ENCODE data around the gene NEK3. TPM values are rescaled to one million over a fixed set of nuclear protein-coding genes. Genes with fewer than 3 reads are reported as not detected.

The NEK3 gene
- total and polyA plus RNA-seq, 4 donors: 6.0 to 30.9 (median 19.9) TPM

- no peak for TF ChIP-seq CTCF (IDR thresholded peaks at IDR 0.05; ENCODE audit: control extremely low read depth, extremely low read depth)
- Histone ChIP-seq H3K36me3 (ENCODE audit: control insufficient read depth in 4 of 4, insufficient read depth in 4 of 4, low read length in 4 of 4) (peaks cover 2 to 15% (median 7%) of the 10 kb centered on the region in 4 donors), H3K4me1 (ENCODE audit: control insufficient read depth in 5 of 5, insufficient read depth in 5 of 5, low read length in 5 of 5) (peaks cover 0 to 19% (median 4%) of the 10 kb centered on the region in 5 donors), H3K27me3 (ENCODE audit: control insufficient read depth in 3 of 3, insufficient read depth in 3 of 3, low read length in 2 of 3) (no peaks in the 10 kb centered on the region), H3K9me3 (ENCODE audit: control insufficient read depth in 4 of 4, insufficient read depth in 3 of 4, low read length in 3 of 4) (no peaks in the 10 kb centered on the region), H3K9ac (ENCODE audit: insufficient read depth in 1 of 2, low read length in 2 of 2) (no peak overlapping the region), H3K27ac (ENCODE audit: low read depth in 1 of 2, low read length in 1 of 2) (no peak overlapping the region), H3K4me3 (no peak overlapping the region)
- 53 to 67% methylated on average over 6 of the region's 6 CpGs for WGBS, 2 donors
- no peak for DNase-seq
- no peak for ATAC-seq (ENCODE audit: insufficient read depth, low FRiP score)
Observed at GRCh38 chr13:52127378-52127777, 32.0 kb downstream of the NEK3 start.

- no peak for TF ChIP-seq CTCF (IDR thresholded peaks at IDR 0.05; ENCODE audit: control extremely low read depth, extremely low read depth)
- DNase-seq (no peak), ATAC-seq (ENCODE audit: insufficient read depth, low FRiP score) (no peak)
- Histone ChIP-seq H3K27me3 (ENCODE audit: control insufficient read depth in 3 of 3, insufficient read depth in 3 of 3, low read length in 2 of 3) (no peaks in the 10 kb centered on the region), H3K36me3 (ENCODE audit: control insufficient read depth in 4 of 4, insufficient read depth in 4 of 4, low read length in 4 of 4) (no peaks in the 10 kb centered on the region), H3K4me1 (ENCODE audit: control insufficient read depth in 5 of 5, insufficient read depth in 5 of 5, low read length in 5 of 5) (peaks cover 0 to 19% (median 4%) of the 10 kb centered on the region in 5 donors), H3K9me3 (ENCODE audit: control insufficient read depth in 4 of 4, insufficient read depth in 3 of 4, low read length in 3 of 4) (no peaks in the 10 kb centered on the region), H3K9ac (ENCODE audit: insufficient read depth in 1 of 2, low read length in 2 of 2) (no peak overlapping the region), H3K27ac (ENCODE audit: low read depth in 1 of 2, low read length in 1 of 2) (no peak overlapping the region), H3K4me3 (no peak overlapping the region)
- WGBS, 2 donors: 93 to 95% methylated on average over 3 of the region's 3 CpGs
Observed at GRCh38 chr13:52125547-52125946, 33.9 kb downstream of the NEK3 start.

GRCh38 chr13:52118595-52118994 is 40.8 kb downstream of the NEK3 start:
- no peak for DNase-seq
- Histone ChIP-seq H3K4me3 (no peak overlapping the region), H3K27me3 (ENCODE audit: control insufficient read depth in 3 of 3, insufficient read depth in 3 of 3, low read length in 2 of 3) (no peaks in the 10 kb centered on the region), H3K9me3 (ENCODE audit: control insufficient read depth in 4 of 4, insufficient read depth in 3 of 4, low read length in 3 of 4) (no peaks in the 10 kb centered on the region), H3K36me3 (ENCODE audit: control insufficient read depth in 4 of 4, insufficient read depth in 4 of 4, low read length in 4 of 4) (no peaks in the 10 kb centered on the region), H3K27ac (ENCODE audit: low read depth in 1 of 2, low read length in 1 of 2) (no peak overlapping the region), H3K9ac (ENCODE audit: insufficient read depth in 1 of 2, low read length in 2 of 2) (no peak overlapping the region), H3K4me1 (ENCODE audit: control insufficient read depth in 5 of 5, insufficient read depth in 5 of 5, low read length in 5 of 5) (no peaks in the 10 kb centered on the region)
- TF ChIP-seq CTCF (IDR thresholded peaks at IDR 0.05; ENCODE audit: control extremely low read depth, extremely low read depth): no peak
- WGBS, 2 donors: 51 to 61% methylated on average over 3 of the region's 3 CpGs
- ATAC-seq (ENCODE audit: insufficient read depth, low FRiP score): no peak

GRCh38 chr13:52118095-52118494 is 41.3 kb downstream of the NEK3 start:
- Histone ChIP-seq H3K27ac (ENCODE audit: low read depth in 1 of 2, low read length in 1 of 2) (no peak overlapping the region), H3K4me3 (no peak overlapping the region), H3K9me3 (ENCODE audit: control insufficient read depth in 4 of 4, insufficient read depth in 3 of 4, low read length in 3 of 4) (no peaks in the 10 kb centered on the region), H3K4me1 (ENCODE audit: control insufficient read depth in 5 of 5, insufficient read depth in 5 of 5, low read length in 5 of 5) (peaks cover 0 to under 1% (median 0%) of the 10 kb centered on the region in 5 donors), H3K27me3 (ENCODE audit: control insufficient read depth in 3 of 3, insufficient read depth in 3 of 3, low read length in 2 of 3) (no peaks in the 10 kb centered on the region), H3K9ac (ENCODE audit: insufficient read depth in 1 of 2, low read length in 2 of 2) (no peak overlapping the region), H3K36me3 (ENCODE audit: control insufficient read depth in 4 of 4, insufficient read depth in 4 of 4, low read length in 4 of 4) (no peaks in the 10 kb centered on the region)
- WGBS, 2 donors: 84 to 87% methylated on average over 2 of the region's 2 CpGs
- DNase-seq (no peak), ATAC-seq (ENCODE audit: insufficient read depth, low FRiP score) (no peak)
- TF ChIP-seq CTCF (IDR thresholded peaks at IDR 0.05; ENCODE audit: control extremely low read depth, extremely low read depth): no peak

Measured in lung (tissue), 12 donors.